Measurements from ENCODE around the gene HADH. TPM values are rescaled to one million over a fixed set of nuclear protein-coding genes. Genes with fewer than 3 reads are reported as not detected.
"Not testable (repeated sequence)": the region's sequence is repeated elsewhere in the genome, so short reads cannot be mapped to it uniquely, and the experiment has no call there.

The HADH gene
- total RNA-seq = 11.6 TPM
- 10 to 100 TPM; 27.2 to 37.3 (median 34.3) TPM for polyA plus RNA-seq

GRCh38 chr4:107989537-107990386 is at the start of gene HADH:
TSS of gene HADH (plus strand) at chr4:107989889. CDS start at chr4:107989933, 44 bp downstream.
- ATAC-seq (ENCODE audit: low read depth in 2 of 2) (peak; percentile 99 to 100), DNase-seq (peak; percentile 91 to 96 (median 95))
- Mint-ChIP-seq H3K27me3 (no peaks in the 10 kb centered on the region), H3K9me3 (peaks cover 0 to 2% (median 0%) of the 10 kb centered on the region in 7 donors), H3K4me3 (peak within 1 kb of the TSS; percentile 86 to 99 (median 96)), H3K4me1 (peaks cover 26 to 67% (median 39%) of the 10 kb centered on the region in 4 donors), H3K27ac (peak within 1 kb of the TSS; percentile 83 to 93 (median 86)), H3K36me3 (no peaks in the 10 kb centered on the region)
- Histone ChIP-seq H3K27ac (ENCODE audit: insufficient read depth, low read length, poor library complexity, severe bottlenecking) (peak within 1 kb of the TSS; percentile 76), H3K27me3 (ENCODE audit: control insufficient read depth, insufficient read depth, low read length) (no peaks in the 10 kb centered on the region), H3K4me1 (ENCODE audit: control insufficient read depth, insufficient read depth, low read length, poor library complexity, severe bottlenecking) (peaks cover 40% of the 10 kb centered on the region), H3K36me3 (ENCODE audit: control insufficient read depth, insufficient read depth, low read length) (no peaks in the 10 kb centered on the region), H3K9me3 (ENCODE audit: control insufficient read depth in 2 of 2, low read length in 2 of 2) (no peaks in the 10 kb centered on the region), H3K4me3 (ENCODE audit: low read depth, low read length) (peak within 1 kb of the TSS; percentile 95)

GRCh38 chr4:107945809-107946208 is 43.9 kb upstream of the HADH start:
- no peak for ATAC-seq (ENCODE audit: low read depth in 2 of 2)
- H3K4me3 ChIP-seq (ENCODE audit: low read depth, low read length) = no peak overlapping the region
- Mint-ChIP-seq H3K36me3 (peaks cover 23% of the 10 kb centered on the region), H3K9me3 (no peaks in the 10 kb centered on the region), H3K4me1 (no peaks in the 10 kb centered on the region), H3K27me3 (no peaks in the 10 kb centered on the region), H3K4me3 (no peak overlapping the region), H3K27ac (no peak overlapping the region)
- H3K36me3 ChIP-seq (ENCODE audit: control insufficient read depth, insufficient read depth, low read length) = peaks cover 3% of the 10 kb centered on the region
- no peaks in the 10 kb centered on the region for H3K27me3 ChIP-seq (ENCODE audit: control insufficient read depth, insufficient read depth, low read length)
- H3K27ac ChIP-seq (ENCODE audit: insufficient read depth, low read length, poor library complexity, severe bottlenecking) = no peak overlapping the region
- no peaks in the 10 kb centered on the region for H3K9me3 ChIP-seq (ENCODE audit: control insufficient read depth in 2 of 2, low read length in 2 of 2)
- no peaks in the 10 kb centered on the region for H3K4me1 ChIP-seq (ENCODE audit: control insufficient read depth, insufficient read depth, low read length, poor library complexity, severe bottlenecking)
- DNase-seq = no peak

- no peak for DNase-seq
- H3K9me3 ChIP-seq (ENCODE audit: control insufficient read depth in 2 of 2, low read length in 2 of 2) = peaks cover 0 to 5% of the 10 kb centered on the region in 2 experiments
- no peaks in the 10 kb centered on the region for H3K27me3 Mint-ChIP-seq
- peaks cover 4% of the 10 kb centered on the region for H3K27me3 ChIP-seq (ENCODE audit: control insufficient read depth, insufficient read depth, low read length)
- H3K27ac Mint-ChIP-seq = no peak overlapping the region
- H3K27ac ChIP-seq (ENCODE audit: insufficient read depth, low read length, poor library complexity, severe bottlenecking) = no peak overlapping the region
- peaks cover 26% of the 10 kb centered on the region for H3K36me3 Mint-ChIP-seq
- no peak for ATAC-seq (ENCODE audit: low read depth in 2 of 2)
- no peaks in the 10 kb centered on the region for H3K4me1 Mint-ChIP-seq
- H3K36me3 ChIP-seq (ENCODE audit: control insufficient read depth, insufficient read depth, low read length) = peaks cover 3% of the 10 kb centered on the region
- no peaks in the 10 kb centered on the region for H3K4me1 ChIP-seq (ENCODE audit: control insufficient read depth, insufficient read depth, low read length, poor library complexity, severe bottlenecking)
- H3K4me3 ChIP-seq (ENCODE audit: low read depth, low read length) = no peak overlapping the region
- no peak overlapping the region for H3K4me3 Mint-ChIP-seq
- peaks cover 1 to 8% (median 5%) of the 10 kb centered on the region in 7 donors for H3K9me3 Mint-ChIP-seq
These were observed 38.7 kb upstream of the HADH start for GRCh38 chr4:107950746-107951540.

- Histone ChIP-seq H3K4me3 (ENCODE audit: low read depth, low read length) (no peak overlapping the region), H3K36me3 (ENCODE audit: control insufficient read depth, insufficient read depth, low read length) (peaks cover 3% of the 10 kb centered on the region), H3K27ac (ENCODE audit: insufficient read depth, low read length, poor library complexity, severe bottlenecking) (no peak overlapping the region), H3K27me3 (ENCODE audit: control insufficient read depth, insufficient read depth, low read length) (peaks cover 4% of the 10 kb centered on the region), H3K9me3 (ENCODE audit: control insufficient read depth in 2 of 2, low read length in 2 of 2) (peaks cover 0 to 7% of the 10 kb centered on the region in 2 experiments), H3K4me1 (ENCODE audit: control insufficient read depth, insufficient read depth, low read length, poor library complexity, severe bottlenecking) (no peaks in the 10 kb centered on the region)
- Mint-ChIP-seq H3K36me3 (peaks cover 31% of the 10 kb centered on the region), H3K27ac (no peak overlapping the region), H3K4me1 (no peaks in the 10 kb centered on the region), H3K4me3 (no peak overlapping the region), H3K27me3 (no peaks in the 10 kb centered on the region), H3K9me3 (peaks cover 1 to 14% (median 7%) of the 10 kb centered on the region in 7 donors)
- ATAC-seq (ENCODE audit: low read depth in 2 of 2) = no peak
- DNase-seq = no peak
These were observed 38.1 kb upstream of the HADH start for GRCh38 chr4:107951551-107951950.

- ATAC-seq (ENCODE audit: low read depth in 2 of 2) (no peak), DNase-seq (no peak)
- H3K4me1 ChIP-seq (ENCODE audit: control insufficient read depth, insufficient read depth, low read length, poor library complexity, severe bottlenecking) = no peaks in the 10 kb centered on the region
- peaks cover 1 to 18% (median 11%) of the 10 kb centered on the region in 7 donors for H3K9me3 Mint-ChIP-seq
- H3K27me3 ChIP-seq (ENCODE audit: control insufficient read depth, insufficient read depth, low read length) = peaks cover 4% of the 10 kb centered on the region
- H3K9me3 ChIP-seq (ENCODE audit: control insufficient read depth in 2 of 2, low read length in 2 of 2) = peaks cover 0 to 7% of the 10 kb centered on the region in 2 experiments
- no peak overlapping the region for H3K4me3 Mint-ChIP-seq
- H3K36me3 ChIP-seq (ENCODE audit: control insufficient read depth, insufficient read depth, low read length) = no peaks in the 10 kb centered on the region
- peaks cover 6% of the 10 kb centered on the region for H3K27me3 Mint-ChIP-seq
- no peak overlapping the region for H3K27ac Mint-ChIP-seq
- no peaks in the 10 kb centered on the region for H3K4me1 Mint-ChIP-seq
- no peak overlapping the region for H3K4me3 ChIP-seq (ENCODE audit: low read depth, low read length)
- H3K36me3 Mint-ChIP-seq = peaks cover 15% of the 10 kb centered on the region
- H3K27ac ChIP-seq (ENCODE audit: insufficient read depth, low read length, poor library complexity, severe bottlenecking) = no peak overlapping the region
These were observed 33.7 kb upstream of the HADH start for GRCh38 chr4:107956011-107956410.

GRCh38 chr4:107966903-107967302 is 22.8 kb upstream of the HADH start:
- DNase-seq = no peak
- Mint-ChIP-seq H3K27ac (no peak overlapping the region), H3K9me3 (peaks cover 0 to 4% (median 0%) of the 10 kb centered on the region in 7 donors), H3K4me1 (no peaks in the 10 kb centered on the region), H3K4me3 (no peak overlapping the region), H3K36me3 (no peaks in the 10 kb centered on the region), H3K27me3 (peaks cover 5% of the 10 kb centered on the region)
- ATAC-seq (ENCODE audit: low read depth in 2 of 2) = no peak
- no peaks in the 10 kb centered on the region for H3K4me1 ChIP-seq (ENCODE audit: control insufficient read depth, insufficient read depth, low read length, poor library complexity, severe bottlenecking)
- H3K9me3 ChIP-seq (ENCODE audit: control insufficient read depth in 2 of 2, low read length in 2 of 2) = no peaks in the 10 kb centered on the region
- no peak overlapping the region for H3K4me3 ChIP-seq (ENCODE audit: low read depth, low read length)
- no peaks in the 10 kb centered on the region for H3K36me3 ChIP-seq (ENCODE audit: control insufficient read depth, insufficient read depth, low read length)
- H3K27me3 ChIP-seq (ENCODE audit: control insufficient read depth, insufficient read depth, low read length) = no peaks in the 10 kb centered on the region
- no peak overlapping the region for H3K27ac ChIP-seq (ENCODE audit: insufficient read depth, low read length, poor library complexity, severe bottlenecking)

- H3K4me3 ChIP-seq (ENCODE audit: low read depth, low read length); H3K9me3 ChIP-seq (ENCODE audit: control insufficient read depth in 2 of 2, low read length in 2 of 2); H3K4me3 Mint-ChIP-seq; H3K4me1 Mint-ChIP-seq; H3K4me1 ChIP-seq (ENCODE audit: control insufficient read depth, insufficient read depth, low read length, poor library complexity, severe bottlenecking); H3K27me3 ChIP-seq (ENCODE audit: control insufficient read depth, insufficient read depth, low read length); DNase-seq; H3K27me3 Mint-ChIP-seq; H3K27ac ChIP-seq (ENCODE audit: insufficient read depth, low read length, poor library complexity, severe bottlenecking); ATAC-seq (ENCODE audit: low read depth in 2 of 2); H3K9me3 Mint-ChIP-seq; H3K27ac Mint-ChIP-seq; H3K36me3 ChIP-seq (ENCODE audit: control insufficient read depth, insufficient read depth, low read length); H3K36me3 Mint-ChIP-seq: not testable (repeated sequence)
These were observed 22.2 kb upstream of the HADH start for GRCh38 chr4:107967519-107967918.

All from CD4-positive, CD25-positive, alpha-beta regulatory T cell (primary cell).